Keratinocyte (primary cell): ENCODE results near the gene SLC27A5. TPM values are rescaled to one million over a fixed set of nuclear protein-coding genes. Genes with fewer than 3 reads are reported as not detected.

Source experiments
- DNase-seq: peaks from one replicate; pipeline ENCODE4 v3.0.0-alpha.2; 2011; ENCODE audit warnings: low read depth, missing footprints, low spot score
- FAIRE-seq: peaks from 2 replicates; lab custom pipeline; 2011; peaks lifted over from hg19 to GRCh38; lab: Jason Lieb, UNC
- H2AFZ ChIP-seq: 2 replicates; pipeline ENCODE4 v1.6.0; 2012; ENCODE audit warnings: low read length, control low read depth, inconsistent platforms; ENCODE audit not compliant: control insufficient read depth
- H3K27ac ChIP-seq: 2 replicates; pipeline ENCODE4 v1.5.1; 2011; ENCODE audit warnings: low read length; ENCODE audit not compliant: control insufficient read depth, insufficient read depth
- H3K27me3 ChIP-seq: 3 replicates; pipeline ENCODE4 v1.6.0; 2011; ENCODE audit warnings: low read length; ENCODE audit not compliant: control insufficient read depth, insufficient read depth; ENCODE audit errors: extremely low read depth
- H3K36me3 ChIP-seq, 2 experiments: 2 replicates in 1 of 2; 3 replicates in 1 of 2; pipeline ENCODE4 v1.5.1; 2011; ENCODE audit warnings: low read length in 2 of 2, mild to moderate bottlenecking in 1 of 2; ENCODE audit not compliant: control insufficient read depth in 2 of 2, insufficient read depth in 2 of 2; ENCODE audit errors: extremely low read depth in 1 of 2
- H3K4me1 ChIP-seq: 3 replicates; pipeline ENCODE4 v1.5.1; 2011; ENCODE audit warnings: low read length; ENCODE audit not compliant: control insufficient read depth, insufficient read depth; ENCODE audit errors: extremely low read depth
- H3K4me2 ChIP-seq: 3 replicates; pipeline ENCODE4 v1.6.0; 2011; ENCODE audit warnings: low read depth, low read length; ENCODE audit not compliant: control insufficient read depth, insufficient read depth; ENCODE audit errors: extremely low read depth
- H3K4me3 ChIP-seq, 3 experiments: fragments of 200-600 bp in 1 of 3; sonication (generic) in 1 of 3; 2 replicates in 2 of 3; 3 replicates in 1 of 3; pipeline ENCODE4 v1.5.1; 2011 to 2016; ENCODE audit warnings: low read length in 3 of 3, mild to moderate bottlenecking in 3 of 3, control low read depth in 2 of 3, inconsistent platforms in 1 of 3, low read depth in 1 of 3, mixed read lengths in 1 of 3, mixed run types in 1 of 3, moderate library complexity in 1 of 3; ENCODE audit not compliant: control insufficient read depth in 2 of 3, insufficient read depth in 2 of 3; ENCODE audit errors: extremely low read depth in 1 of 3
- H3K79me2 ChIP-seq: 2 replicates; pipeline ENCODE4 v1.6.0; 2012; ENCODE audit warnings: low read length; ENCODE audit not compliant: control insufficient read depth, insufficient read depth
- H3K9ac ChIP-seq: 3 replicates; pipeline ENCODE4 v1.6.0; 2011; ENCODE audit warnings: low read length; ENCODE audit not compliant: control insufficient read depth, insufficient read depth; ENCODE audit errors: extremely low read depth
- H3K9me1 ChIP-seq: 3 replicates; pipeline ENCODE4 v1.6.0; 2011; ENCODE audit warnings: low read length; ENCODE audit not compliant: control insufficient read depth, insufficient read depth; ENCODE audit errors: extremely low read depth
- H3K9me3 ChIP-seq: 2 replicates; pipeline ENCODE4 v1.5.1; 2012; ENCODE audit warnings: low read depth, low read length; ENCODE audit not compliant: control insufficient read depth
- H4K20me1 ChIP-seq: 3 replicates; pipeline ENCODE4 v1.6.0; 2011; ENCODE audit warnings: low read length; ENCODE audit not compliant: control insufficient read depth, insufficient read depth; ENCODE audit errors: extremely low read depth
- EZH2 ChIP-seq: IDR thresholded peaks from one replicate; pipeline ENCODE4 v1.6.1; 2012; ENCODE audit warnings: inconsistent platforms, mild to moderate bottlenecking, low read length, moderate library complexity
- dilution Hi-C: fragments of 300-500 bp; cut with MboI; formaldehyde crosslinking; loops from one replicate; pipeline ENCODE4 v1.7.0; 2020; ENCODE audit warnings: low sequenced_read_pairs; ENCODE audit not compliant: extremely low pct_ligation_motif_present
- polyA plus RNA-seq, 5 experiments: library from polyadenylated mRNA; depleted of rRNA in 3 of 5; stranded (reverse) in 3 of 5; stranded (forward) in 1 of 5; unstranded in 1 of 5; fragments of >200 nt; gene quantifications; 1 replicate in 1 of 5; 2 replicates in 3 of 5; 3 replicates in 1 of 5; pipeline versions ENCODE4 v1.2.1 to v1.2.3, GENCODE V29; 2011 to 2012; ENCODE audit warnings: missing spikeins in 2 of 5, low read depth in 1 of 5, low replicate concordance in 1 of 5
- TF ChIP-seq, protein P1 (sequence below), 3 experiments: IDR thresholded peaks in 1 of 3; conservative IDR thresholded peaks in 1 of 3; optimal IDR thresholded peaks in 1 of 3; 2 replicates in 2 of 3; 3 replicates in 1 of 3; pipeline versions ENCODE3 to v1.5.1; 2011; ENCODE audit warnings: low read length in 3 of 3, mild to moderate bottlenecking in 3 of 3, moderate library complexity in 2 of 3, control low read depth in 1 of 3, inconsistent platforms in 1 of 3; ENCODE audit not compliant: insufficient read depth in 2 of 3; ENCODE audit errors: extremely low read depth in 1 of 3

The SLC27A5 gene
- polyA plus RNA-seq, 1 donor (not counting 4 experiments of a cell fraction or from before 2014, with no cell fraction given): 13.4 TPM

DNA sequence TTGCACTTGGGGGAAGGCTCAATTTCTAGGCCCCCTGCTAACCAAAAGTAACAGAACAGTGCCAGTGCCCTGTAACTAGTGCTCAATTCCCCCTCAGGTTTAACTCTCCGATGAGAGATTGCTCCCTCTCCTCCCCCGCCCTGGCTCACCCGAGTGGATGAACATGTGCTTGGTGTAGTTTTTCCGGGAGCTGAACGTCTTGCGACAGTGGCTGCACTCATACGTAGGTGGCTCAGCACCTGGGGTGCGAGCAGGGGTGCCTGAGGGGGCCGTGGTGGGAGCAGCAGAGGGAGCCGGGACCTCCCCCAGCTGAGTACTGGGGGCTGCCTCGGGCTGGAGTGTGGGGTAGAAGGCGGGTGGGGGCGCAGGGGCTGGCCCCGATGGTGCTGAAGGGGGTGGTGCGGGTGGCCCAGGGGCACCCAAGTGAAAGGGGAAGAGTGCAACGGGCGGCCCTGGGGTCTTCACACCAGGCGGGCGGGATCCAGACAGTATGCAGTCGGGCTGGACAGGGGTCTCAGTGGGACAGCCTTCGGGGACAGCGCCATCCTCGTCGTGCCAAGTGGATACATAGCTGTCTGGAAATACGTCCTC lies 4.5 kb upstream of the SLC27A5 start:
- H3K4me1 ChIP-seq: peaks cover 20% of the 10 kb centered on the region
- H3K36me3 ChIP-seq: peaks cover 5 to 12% of the 10 kb centered on the region in 2 experiments
- dilution Hi-C loops: no loop called here
- peaks cover 47% of the 10 kb centered on the region for H3K79me2 ChIP-seq
- H4K20me1 ChIP-seq: no peaks in the 10 kb centered on the region
- no peak overlapping the region for H3K27ac ChIP-seq
- H3K4me2 ChIP-seq: no peak overlapping the region
- no peaks in the 10 kb centered on the region for H3K27me3 ChIP-seq
- no peak overlapping the region for H2AFZ ChIP-seq
- H3K9me3 ChIP-seq: no peaks in the 10 kb centered on the region
- FAIRE-seq: no peak
- no peak for DNase-seq
- TF ChIP-seq, protein P1, sequence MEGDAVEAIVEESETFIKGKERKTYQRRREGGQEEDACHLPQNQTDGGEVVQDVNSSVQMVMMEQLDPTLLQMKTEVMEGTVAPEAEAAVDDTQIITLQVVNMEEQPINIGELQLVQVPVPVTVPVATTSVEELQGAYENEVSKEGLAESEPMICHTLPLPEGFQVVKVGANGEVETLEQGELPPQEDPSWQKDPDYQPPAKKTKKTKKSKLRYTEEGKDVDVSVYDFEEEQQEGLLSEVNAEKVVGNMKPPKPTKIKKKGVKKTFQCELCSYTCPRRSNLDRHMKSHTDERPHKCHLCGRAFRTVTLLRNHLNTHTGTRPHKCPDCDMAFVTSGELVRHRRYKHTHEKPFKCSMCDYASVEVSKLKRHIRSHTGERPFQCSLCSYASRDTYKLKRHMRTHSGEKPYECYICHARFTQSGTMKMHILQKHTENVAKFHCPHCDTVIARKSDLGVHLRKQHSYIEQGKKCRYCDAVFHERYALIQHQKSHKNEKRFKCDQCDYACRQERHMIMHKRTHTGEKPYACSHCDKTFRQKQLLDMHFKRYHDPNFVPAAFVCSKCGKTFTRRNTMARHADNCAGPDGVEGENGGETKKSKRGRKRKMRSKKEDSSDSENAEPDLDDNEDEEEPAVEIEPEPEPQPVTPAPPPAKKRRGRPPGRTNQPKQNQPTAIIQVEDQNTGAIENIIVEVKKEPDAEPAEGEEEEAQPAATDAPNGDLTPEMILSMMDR (optimal IDR thresholded peaks at IDR 0.05 in 1 of 3, IDR thresholded peaks at IDR 0.05 in 1 of 3, conservative IDR thresholded peaks at IDR 0.05 in 1 of 3; ENCODE audit: extremely low read depth in 1 of 3, insufficient read depth in 2 of 3, low read length in 3 of 3): no peak
- TF ChIP-seq EZH2: no peak
- no peaks in the 10 kb centered on the region for H3K9me1 ChIP-seq
- no peak overlapping the region for H3K4me3 ChIP-seq
- no peak overlapping the region for H3K9ac ChIP-seq

DNA sequence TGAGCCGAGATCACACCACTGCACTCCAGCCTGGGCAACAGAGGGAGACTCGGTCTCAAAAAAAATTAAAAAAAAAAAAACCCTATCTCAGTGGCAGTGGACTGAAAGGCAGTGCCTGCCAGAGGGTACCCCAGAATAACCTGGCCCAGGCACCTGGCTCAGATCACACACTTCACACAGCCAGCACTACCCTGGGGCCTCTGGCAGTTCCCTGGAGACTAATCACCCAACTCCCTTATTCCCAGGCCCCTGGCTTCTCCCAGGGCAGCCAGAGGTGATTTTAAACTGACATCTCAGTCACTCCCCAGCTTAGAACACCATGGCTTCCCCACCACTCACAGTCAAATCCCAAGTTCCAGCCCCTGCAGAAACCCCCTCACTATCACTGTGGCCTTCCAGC lies 3.5 kb upstream of the SLC27A5 start:
- no peak overlapping the region for H3K9ac ChIP-seq
- DNase-seq: no peak
- dilution Hi-C loops: no loop called here
- FAIRE-seq: no peak
- TF ChIP-seq, protein P1 (optimal IDR thresholded peaks at IDR 0.05 in 1 of 3, IDR thresholded peaks at IDR 0.05 in 1 of 3, conservative IDR thresholded peaks at IDR 0.05 in 1 of 3; ENCODE audit: extremely low read depth in 1 of 3, insufficient read depth in 2 of 3, low read length in 3 of 3): no peak
- TF ChIP-seq EZH2: no peak
- H3K4me1 ChIP-seq: peaks cover 16% of the 10 kb centered on the region
- H3K36me3 ChIP-seq: peaks cover 5 to 12% of the 10 kb centered on the region in 2 experiments
- no peaks in the 10 kb centered on the region for H3K27me3 ChIP-seq
- H3K9me1 ChIP-seq: no peaks in the 10 kb centered on the region
- H3K4me2 ChIP-seq: no peak overlapping the region
- H3K9me3 ChIP-seq: no peaks in the 10 kb centered on the region
- H4K20me1 ChIP-seq: no peaks in the 10 kb centered on the region
- H3K79me2 ChIP-seq: peaks cover 47% of the 10 kb centered on the region
- no peak overlapping the region for H2AFZ ChIP-seq
- no peak overlapping the region for H3K27ac ChIP-seq
- H3K4me3 ChIP-seq: no peak overlapping the region
